Natural killer cell (primary cell): ENCODE measurements around the gene KREMEN2. TPM values are rescaled to one million over a fixed set of nuclear protein-coding genes. Genes with fewer than 3 reads are reported as not detected.

Experiments used
- ATAC-seq, 3 donors: fragments of 150-1000 bp in 2 of 3; fragments of 200-7000 bp in 1 of 3; cut with Tn5 transposase; 1 replicate in 1 of 3; 2 replicates in 2 of 3; pipeline ENCODE4 v1.10.0; 2021; ENCODE audit warnings: mild to moderate bottlenecking in 2 of 3, moderate library complexity in 2 of 3
- DNase-seq, 2 donors: peaks; one replicate each; pipeline versions ENCODE4 v3.0.0 to v3.0.0-alpha.2; 2013 to 2021; ENCODE audit warnings: mixed read lengths in 1 of 2
- H3K27ac ChIP-seq: one replicate; pipeline ENCODE4 v1.5.1; 2013; ENCODE audit warnings: mild to moderate bottlenecking, low read length
- H3K27me3 ChIP-seq: one replicate; pipeline ENCODE4 v1.6.1; 2013; ENCODE audit warnings: low read length; ENCODE audit not compliant: control insufficient read depth, insufficient read depth
- H3K36me3 ChIP-seq: one replicate; pipeline ENCODE4 v1.6.1; 2013; ENCODE audit warnings: low read length; ENCODE audit not compliant: control insufficient read depth, insufficient read depth
- H3K4me1 ChIP-seq: one replicate; pipeline ENCODE4 v1.6.1; 2013; ENCODE audit warnings: low read length; ENCODE audit not compliant: control insufficient read depth, insufficient read depth
- H3K4me3 ChIP-seq: one replicate; pipeline ENCODE4 v1.5.1; 2013; ENCODE audit warnings: low read length
- H3K9me3 ChIP-seq: one replicate; pipeline ENCODE4 v1.6.1; 2013; ENCODE audit warnings: low read length; ENCODE audit not compliant: control insufficient read depth, insufficient read depth
- H3K27ac Mint-ChIP-seq, 2 donors: one replicate each; pipeline ENCODE4 v1.8.0; 2022; ENCODE audit warnings: mild to moderate bottlenecking in 2 of 2, mixed read lengths in 2 of 2, moderate library complexity in 1 of 2
- H3K27me3 Mint-ChIP-seq, 2 donors: one replicate each; pipeline ENCODE4 v1.8.0; 2022; ENCODE audit warnings: low read depth in 2 of 2, mixed read lengths in 2 of 2
- H3K36me3 Mint-ChIP-seq: one replicate; pipeline ENCODE4 v1.8.0; 2022; ENCODE audit warnings: mixed read lengths
- H3K4me1 Mint-ChIP-seq, 2 donors: one replicate each; pipeline ENCODE4 v1.8.0; 2022; ENCODE audit warnings: mixed read lengths in 2 of 2
- H3K4me3 Mint-ChIP-seq: one replicate; pipeline ENCODE4 v1.8.0; 2022; ENCODE audit warnings: mild to moderate bottlenecking, moderate library complexity, mixed read lengths
- H3K9me3 Mint-ChIP-seq, 2 donors: one replicate each; pipeline ENCODE4 v1.8.0; 2022; ENCODE audit warnings: mixed read lengths in 2 of 2
- WGBS: methylation state at CpG from one replicate; pipeline ENCODE4 v1.1.7; 2013; ENCODE audit warnings: missing lambda C conversion rate; ENCODE audit not compliant: insufficient coverage; 5-methylcytosine and 5-hydroxymethylcytosine counted together
- intact Hi-C: fragments of 100-400 bp; cut with micrococcal nuclease; formaldehyde crosslinking; loops from one replicate; pipeline ENCODE4 v1.14.2; 2022
- total RNA-seq, 4 donors: library from RNA; stranded (reverse); fragments of 120-200 nt in 1 of 4; gene quantifications; one replicate each; pipeline versions ENCODE4 v1.2.3 to v1.2.4, GENCODE V29; 2013 to 2022
- TF ChIP-seq, protein P1 (sequence below): fragments of 200-600 bp; IDR thresholded peaks from one replicate; pipeline ENCODE4 v1.8.0; 2022; ENCODE audit warnings: antibody characterized with exemption

KREMEN2 gene
- total RNA-seq, 3 donors from 2014 or later (not counting 1 experiment from before 2014, with no cell fraction given): 0.16 TPM; not detected in 2

DNA sequence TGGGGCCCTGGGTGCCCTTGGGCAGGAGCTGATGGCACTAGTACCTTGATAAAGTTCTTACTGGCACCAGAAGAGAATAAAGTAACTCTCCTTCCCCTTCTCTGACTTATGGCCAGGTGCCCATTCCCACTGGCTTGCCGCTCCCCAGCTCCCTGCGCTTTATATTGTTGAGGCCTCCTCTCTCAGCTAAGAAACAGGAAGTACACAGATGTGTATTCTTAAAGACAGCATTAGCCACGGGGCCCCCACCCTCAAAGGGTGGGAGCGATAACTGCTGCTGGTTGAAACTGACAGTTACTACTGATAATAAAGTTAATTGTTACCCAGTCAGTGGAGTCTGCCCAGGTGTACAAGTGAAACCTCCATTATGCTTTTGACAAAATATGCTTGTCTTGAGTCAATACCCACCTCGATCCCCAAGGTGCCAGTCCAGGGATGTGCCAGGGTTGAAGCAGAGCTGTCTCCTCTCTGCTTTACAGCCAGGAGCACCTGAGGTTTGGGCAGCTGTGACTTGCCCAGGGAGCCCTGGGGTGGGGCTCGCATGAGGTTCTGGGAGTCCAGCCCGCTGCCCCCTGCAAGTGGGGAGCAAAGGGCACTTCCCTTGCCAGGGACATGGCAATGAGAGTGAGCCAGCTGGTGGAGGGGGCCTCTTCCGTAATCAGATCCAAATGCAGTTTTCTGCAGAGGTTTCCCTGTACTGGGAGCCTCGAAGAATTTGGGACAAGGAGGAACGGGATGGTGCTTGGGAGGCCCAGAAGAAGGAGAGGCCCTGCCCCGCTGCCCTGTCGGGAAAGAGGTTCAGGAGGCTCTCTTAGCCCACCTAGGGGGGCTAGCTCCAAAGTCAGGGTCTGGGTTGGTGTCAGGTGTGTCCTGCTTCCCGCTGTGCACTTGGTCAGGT is 43.2 kb downstream of the KREMEN2 start:
- Histone ChIP-seq H3K27ac (no peak overlapping the region), H3K27me3 (no peaks in the 10 kb centered on the region), H3K36me3 (no peaks in the 10 kb centered on the region), H3K4me1 (peaks cover 34% of the 10 kb centered on the region), H3K4me3 (no peak overlapping the region), H3K9me3 (no peaks in the 10 kb centered on the region)
- H3K4me1 Mint-ChIP-seq: peaks cover 5 to 25% of the 10 kb centered on the region in 2 donors
- peaks cover 0 to 3% of the 10 kb centered on the region in 2 donors for H3K27me3 Mint-ChIP-seq
- ATAC-seq (no peak), DNase-seq (peak in 1 of 2 donors; percentile 18)
- H3K27ac Mint-ChIP-seq: no peak overlapping the region
- no peaks in the 10 kb centered on the region for H3K9me3 Mint-ChIP-seq
- H3K36me3 Mint-ChIP-seq: no peaks in the 10 kb centered on the region
- TF ChIP-seq, protein P1, sequence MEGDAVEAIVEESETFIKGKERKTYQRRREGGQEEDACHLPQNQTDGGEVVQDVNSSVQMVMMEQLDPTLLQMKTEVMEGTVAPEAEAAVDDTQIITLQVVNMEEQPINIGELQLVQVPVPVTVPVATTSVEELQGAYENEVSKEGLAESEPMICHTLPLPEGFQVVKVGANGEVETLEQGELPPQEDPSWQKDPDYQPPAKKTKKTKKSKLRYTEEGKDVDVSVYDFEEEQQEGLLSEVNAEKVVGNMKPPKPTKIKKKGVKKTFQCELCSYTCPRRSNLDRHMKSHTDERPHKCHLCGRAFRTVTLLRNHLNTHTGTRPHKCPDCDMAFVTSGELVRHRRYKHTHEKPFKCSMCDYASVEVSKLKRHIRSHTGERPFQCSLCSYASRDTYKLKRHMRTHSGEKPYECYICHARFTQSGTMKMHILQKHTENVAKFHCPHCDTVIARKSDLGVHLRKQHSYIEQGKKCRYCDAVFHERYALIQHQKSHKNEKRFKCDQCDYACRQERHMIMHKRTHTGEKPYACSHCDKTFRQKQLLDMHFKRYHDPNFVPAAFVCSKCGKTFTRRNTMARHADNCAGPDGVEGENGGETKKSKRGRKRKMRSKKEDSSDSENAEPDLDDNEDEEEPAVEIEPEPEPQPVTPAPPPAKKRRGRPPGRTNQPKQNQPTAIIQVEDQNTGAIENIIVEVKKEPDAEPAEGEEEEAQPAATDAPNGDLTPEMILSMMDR: no peak
- WGBS: 39% methylated on average over 13 of the region's 13 CpGs
- intact Hi-C loops: no loop called here
- peak overlapping the region; percentile 59 for H3K4me3 Mint-ChIP-seq

DNA sequence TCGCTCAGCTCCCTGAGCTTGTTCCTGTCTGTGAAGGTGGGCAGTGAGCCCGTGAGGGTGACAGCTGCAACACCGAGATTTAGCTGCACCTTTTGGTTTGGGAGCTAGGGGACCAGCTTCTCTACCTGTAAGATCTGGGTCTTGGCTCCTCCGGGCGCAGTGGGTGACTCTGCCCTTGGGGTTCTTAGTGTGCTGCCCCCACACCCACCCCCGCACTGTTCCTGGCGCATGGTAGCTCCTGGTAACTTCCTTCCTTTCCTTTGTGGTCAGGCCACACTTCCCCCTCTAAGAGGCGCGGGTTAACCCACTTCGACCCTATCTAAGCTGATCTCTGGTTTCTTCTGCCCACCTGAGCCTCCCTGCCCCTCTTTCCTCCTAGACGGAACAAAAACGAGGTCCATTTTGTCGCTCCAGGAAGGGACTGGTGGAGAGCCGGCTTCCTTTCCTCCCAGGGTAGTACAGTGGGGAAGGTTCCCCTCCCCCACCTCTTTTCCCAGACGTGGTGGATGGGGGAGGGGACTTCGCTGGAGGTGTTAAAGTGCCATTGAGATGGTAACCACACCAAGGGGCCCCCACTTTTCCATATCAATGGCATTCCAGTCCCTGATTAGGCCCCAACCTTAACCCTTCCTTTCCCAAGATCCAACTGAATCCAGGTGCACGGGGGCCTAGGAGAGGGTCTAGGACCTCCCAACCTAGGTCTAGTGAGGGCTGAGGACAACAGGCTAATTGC is 44.0 kb downstream of the KREMEN2 start:
- H3K4me3 ChIP-seq: no peak overlapping the region
- no peak overlapping the region for H3K4me3 Mint-ChIP-seq
- H3K4me1 Mint-ChIP-seq: peaks cover 5 to 25% of the 10 kb centered on the region in 2 donors
- DNase-seq (peak in 1 of 2 donors; percentile 47), ATAC-seq (no peak)
- H3K27ac ChIP-seq: no peak overlapping the region
- no peaks in the 10 kb centered on the region for H3K27me3 ChIP-seq
- no peaks in the 10 kb centered on the region for H3K36me3 Mint-ChIP-seq
- H3K36me3 ChIP-seq: no peaks in the 10 kb centered on the region
- peaks cover 0 to 3% of the 10 kb centered on the region in 2 donors for H3K27me3 Mint-ChIP-seq
- WGBS: 2% methylated on average over 14 of the region's 17 CpGs
- H3K4me1 ChIP-seq: peaks cover 34% of the 10 kb centered on the region
- intact Hi-C loops: no loop called here
- no peaks in the 10 kb centered on the region for H3K9me3 ChIP-seq
- no peaks in the 10 kb centered on the region for H3K9me3 Mint-ChIP-seq
- H3K27ac Mint-ChIP-seq: no peak overlapping the region
- TF ChIP-seq, protein P1: no peak

DNA sequence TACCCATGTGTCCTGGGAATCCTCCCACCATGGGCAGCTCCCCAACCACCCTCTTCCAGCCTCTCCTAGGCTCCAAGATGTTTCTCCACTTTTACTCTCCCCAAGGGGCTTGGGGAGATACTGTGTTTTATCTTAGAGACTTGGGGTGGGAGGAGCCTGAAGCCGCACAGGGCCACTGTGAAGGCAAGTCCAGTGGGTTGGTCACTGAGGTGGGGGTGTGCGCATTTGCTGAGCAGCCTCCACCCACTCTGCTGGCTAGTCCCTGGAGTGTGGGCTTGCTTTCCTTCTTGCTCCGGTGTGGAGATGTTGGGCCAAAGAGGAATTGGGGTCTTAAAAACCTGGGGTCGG is 44.6 kb downstream of the KREMEN2 start:
- TF ChIP-seq, protein P1: no peak
- Mint-ChIP-seq H3K4me3 (no peak overlapping the region), H3K27ac (no peak overlapping the region), H3K4me1 (peaks cover 5 to 25% of the 10 kb centered on the region in 2 donors), H3K36me3 (no peaks in the 10 kb centered on the region), H3K27me3 (peaks cover 0 to 3% of the 10 kb centered on the region in 2 donors), H3K9me3 (no peaks in the 10 kb centered on the region)
- no peak overlapping the region for H3K4me3 ChIP-seq
- no peak overlapping the region for H3K27ac ChIP-seq
- intact Hi-C loops: no loop called here
- no peaks in the 10 kb centered on the region for H3K27me3 ChIP-seq
- 89% methylated on average over 4 of the region's 4 CpGs for WGBS
- DNase-seq: no peak
- no peaks in the 10 kb centered on the region for H3K9me3 ChIP-seq
- peaks cover 30% of the 10 kb centered on the region for H3K4me1 ChIP-seq
- no peak for ATAC-seq
- no peaks in the 10 kb centered on the region for H3K36me3 ChIP-seq
